ENCODE measurements around the gene GIPC2.
"Not testable (repeated sequence)": the region's sequence is repeated elsewhere in the genome, so short reads cannot be mapped to it uniquely, and the experiment has no call there.

The GIPC2 gene

DNA sequence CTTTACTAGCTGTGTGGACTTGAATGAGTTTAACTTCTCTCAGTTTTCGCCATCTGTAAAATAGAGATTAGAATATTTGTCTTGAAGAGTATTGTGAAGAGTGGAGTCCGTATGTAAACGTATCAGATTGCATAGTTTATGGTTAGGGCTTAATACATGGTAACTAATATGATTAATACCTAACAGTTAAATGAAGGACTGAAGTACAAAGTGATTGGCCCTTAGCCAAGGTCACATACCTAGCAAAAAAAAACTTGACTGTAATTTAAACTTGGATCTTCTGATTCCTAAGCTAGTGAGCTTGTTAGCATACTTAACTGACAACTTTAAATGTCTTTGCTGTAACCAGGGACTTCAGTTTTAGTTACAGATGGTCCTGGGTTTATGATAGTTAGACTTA lies 1.9 kb downstream of the GIPC2 start:
- Mint-ChIP-seq H3K27me3 (ENCODE audit: low read depth) (peaks cover 51% of the 10 kb centered on the region), H3K27ac (no peak overlapping the region), H3K4me3 (peak overlapping the region; percentile 30), H3K36me3 (ENCODE audit: low read depth) (no peaks in the 10 kb centered on the region), H3K9me3 (no peaks in the 10 kb centered on the region), H3K4me1 (ENCODE audit: low read depth) (peaks cover 13% of the 10 kb centered on the region)

DNA sequence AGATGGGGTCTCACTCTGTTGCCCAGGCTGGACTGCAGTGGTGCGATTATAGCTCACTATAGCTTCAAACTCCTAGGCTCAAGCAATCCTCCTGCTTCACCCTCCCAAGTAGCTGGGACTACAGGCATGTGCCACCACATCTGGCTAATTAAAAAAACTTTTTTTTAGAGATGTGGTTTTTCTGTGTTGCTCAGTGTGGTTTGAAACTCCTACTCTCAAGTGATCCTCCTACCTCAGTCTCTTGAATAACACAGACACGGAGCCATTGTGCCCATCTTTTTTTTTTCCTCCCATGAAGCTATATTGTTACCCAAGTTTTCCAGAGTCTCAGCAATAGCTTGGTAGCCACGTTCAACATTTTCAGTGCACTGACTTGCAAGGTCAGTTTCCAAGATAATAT lies 2.7 kb downstream of the GIPC2 start:
- H3K27me3 Mint-ChIP-seq (ENCODE audit: low read depth), result peaks cover 43% of the 10 kb centered on the region
- H3K4me3 Mint-ChIP-seq, result no peak overlapping the region
- no peak overlapping the region for H3K27ac Mint-ChIP-seq

DNA sequence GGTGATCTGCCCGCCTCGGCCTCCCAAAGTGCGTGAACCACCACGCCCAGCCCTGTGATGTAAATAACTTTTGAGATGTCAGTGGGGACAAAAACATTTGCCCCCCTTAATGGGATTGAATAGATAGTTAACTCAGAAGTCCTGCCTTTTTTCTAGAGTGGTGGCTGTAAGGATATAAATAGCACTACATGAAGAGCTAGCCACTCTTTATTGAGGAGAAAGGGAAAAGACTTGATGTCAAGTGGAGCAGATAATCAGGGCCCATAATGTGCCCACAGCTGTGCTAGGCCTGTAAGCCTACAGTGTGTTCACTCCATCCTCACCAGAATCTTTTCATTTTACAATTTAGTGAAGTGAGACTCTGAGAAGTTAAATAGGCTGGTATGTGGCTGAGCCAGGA lies 3.6 kb downstream of the GIPC2 start:
- H3K4me1 Mint-ChIP-seq (ENCODE audit: low read depth), result peaks cover 17% of the 10 kb centered on the region
- H3K27me3 Mint-ChIP-seq (ENCODE audit: low read depth), result peaks cover 36% of the 10 kb centered on the region
- no peaks in the 10 kb centered on the region for H3K9me3 Mint-ChIP-seq
- no peaks in the 10 kb centered on the region for H3K36me3 Mint-ChIP-seq (ENCODE audit: low read depth)
- no peak overlapping the region for H3K4me3 Mint-ChIP-seq
- no peak overlapping the region for H3K27ac Mint-ChIP-seq

More for the DNA sequence above, 2.7 kb downstream of the GIPC2 start:
- no peaks in the 10 kb centered on the region for H3K36me3 Mint-ChIP-seq (ENCODE audit: low read depth)
- peaks cover 17% of the 10 kb centered on the region for H3K4me1 Mint-ChIP-seq (ENCODE audit: low read depth)
- no peaks in the 10 kb centered on the region for H3K9me3 Mint-ChIP-seq

DNA sequence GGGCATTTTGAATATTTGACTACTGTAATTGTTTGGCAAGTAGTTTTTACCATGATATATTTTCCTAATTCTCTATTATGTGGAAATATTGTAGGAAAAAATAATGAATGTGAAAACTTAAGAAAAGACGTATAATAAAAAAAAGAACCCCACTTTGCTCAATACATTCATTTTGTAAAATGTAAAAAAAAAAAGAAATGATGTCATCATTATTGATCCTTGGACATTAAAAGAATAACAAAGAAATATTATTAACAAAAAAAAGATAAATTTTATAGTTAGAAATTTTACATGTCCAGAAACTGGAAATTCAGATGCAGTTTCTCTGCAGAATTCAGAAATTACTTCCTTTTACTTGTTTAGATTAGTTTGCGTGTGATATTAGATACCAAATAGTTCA lies 5.2 kb downstream of the GIPC2 start:
- H3K4me3 Mint-ChIP-seq, result no peak overlapping the region
- peaks cover 10% of the 10 kb centered on the region for H3K4me1 Mint-ChIP-seq (ENCODE audit: low read depth)
- H3K9me3 Mint-ChIP-seq, result no peaks in the 10 kb centered on the region
- H3K36me3 Mint-ChIP-seq (ENCODE audit: low read depth), result peaks cover 1% of the 10 kb centered on the region
- H3K27me3 Mint-ChIP-seq (ENCODE audit: low read depth), result peaks cover 23% of the 10 kb centered on the region
- H3K27ac Mint-ChIP-seq, result no peak overlapping the region

DNA sequence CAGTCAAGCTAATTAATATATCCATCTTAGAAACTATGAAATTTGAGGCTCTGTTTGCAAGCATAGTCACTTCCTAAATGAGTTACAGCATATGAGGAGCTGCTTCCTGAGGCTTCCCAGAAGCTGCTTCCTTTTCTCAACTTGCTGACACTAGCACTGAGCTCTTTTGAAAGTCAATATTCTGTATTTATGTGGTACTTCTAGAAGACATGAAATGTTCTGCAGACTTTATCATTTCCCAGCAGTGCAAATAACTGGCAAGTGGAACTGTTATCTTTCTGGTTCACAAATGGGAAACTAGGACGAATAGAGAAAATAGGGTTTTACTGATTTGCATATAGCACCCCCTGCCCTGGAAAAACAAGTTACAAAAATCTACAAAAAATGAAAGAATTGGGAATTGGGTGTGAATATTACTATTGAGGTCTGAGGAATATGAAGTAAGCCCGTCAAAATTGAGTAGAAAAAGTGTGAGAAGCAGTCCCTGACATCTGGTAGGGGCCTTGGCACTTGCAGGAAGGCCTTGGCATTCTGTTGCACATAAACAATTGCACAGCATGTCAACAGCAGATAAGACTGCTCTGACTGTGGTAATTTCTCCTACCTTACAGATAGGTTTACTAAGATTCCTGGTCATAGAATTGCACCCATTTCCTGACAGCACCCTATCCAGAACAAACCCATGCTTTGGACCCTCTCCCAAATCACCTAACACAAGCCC lies 7.1 kb downstream of the GIPC2 start:
- no peak overlapping the region for H3K27ac Mint-ChIP-seq
- peaks cover 16% of the 10 kb centered on the region for H3K27me3 Mint-ChIP-seq (ENCODE audit: low read depth)
- no peak overlapping the region for H3K4me3 Mint-ChIP-seq
- peaks cover 8% of the 10 kb centered on the region for H3K4me1 Mint-ChIP-seq (ENCODE audit: low read depth)
- H3K9me3 Mint-ChIP-seq, result no peaks in the 10 kb centered on the region
- H3K36me3 Mint-ChIP-seq (ENCODE audit: low read depth), result peaks cover 1% of the 10 kb centered on the region

DNA sequence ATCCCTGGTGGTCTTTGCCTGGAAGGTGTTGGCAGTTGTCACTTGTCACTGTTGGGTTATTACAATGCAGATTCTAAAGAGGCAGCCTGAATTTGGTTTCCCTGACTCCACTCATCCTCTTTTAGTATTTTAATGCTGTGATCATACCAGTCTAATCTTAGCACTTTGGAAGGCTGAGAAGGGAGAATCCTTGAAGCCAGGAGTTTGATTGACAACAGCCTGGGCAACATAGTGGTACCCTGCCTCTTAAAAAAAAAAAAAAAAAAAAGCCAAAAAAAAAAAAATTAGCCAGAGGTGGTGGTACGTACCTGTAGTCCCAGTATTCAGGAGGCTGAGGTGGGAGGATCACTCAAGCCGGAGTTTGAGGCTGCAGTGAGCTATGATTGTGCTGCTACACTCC lies 7.7 kb downstream of the GIPC2 start:
- Mint-ChIP-seq H3K27ac (no peak overlapping the region), H3K9me3 (no peaks in the 10 kb centered on the region), H3K27me3 (ENCODE audit: low read depth) (peaks cover 16% of the 10 kb centered on the region), H3K4me3 (no peak overlapping the region), H3K36me3 (ENCODE audit: low read depth) (peaks cover 1% of the 10 kb centered on the region), H3K4me1 (ENCODE audit: low read depth) (peaks cover 8% of the 10 kb centered on the region)

DNA sequence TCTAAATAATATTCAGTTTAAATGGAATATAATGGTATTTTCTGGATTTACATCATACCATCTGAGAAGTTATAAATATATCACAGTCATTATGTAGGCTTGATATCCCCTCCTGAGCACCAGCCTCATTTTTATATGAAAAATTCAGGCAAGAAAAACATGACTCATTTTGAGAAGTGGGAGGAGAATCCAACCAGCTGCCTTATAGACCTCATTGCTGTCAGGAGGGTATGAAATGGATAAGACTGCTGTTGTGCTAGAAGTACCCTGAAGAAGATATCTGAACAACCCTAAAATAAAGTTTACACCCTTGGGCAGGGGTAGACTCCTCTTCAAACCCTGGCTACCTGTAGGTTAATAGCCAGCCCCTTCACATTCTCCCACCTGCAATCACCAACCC lies 8.8 kb downstream of the GIPC2 start:
- Mint-ChIP-seq H3K9me3 (no peaks in the 10 kb centered on the region), H3K4me3 (no peak overlapping the region), H3K4me1 (ENCODE audit: low read depth) (peaks cover 7% of the 10 kb centered on the region), H3K27ac (no peak overlapping the region), H3K27me3 (ENCODE audit: low read depth) (peaks cover 19% of the 10 kb centered on the region), H3K36me3 (ENCODE audit: low read depth) (peaks cover 1% of the 10 kb centered on the region)

DNA sequence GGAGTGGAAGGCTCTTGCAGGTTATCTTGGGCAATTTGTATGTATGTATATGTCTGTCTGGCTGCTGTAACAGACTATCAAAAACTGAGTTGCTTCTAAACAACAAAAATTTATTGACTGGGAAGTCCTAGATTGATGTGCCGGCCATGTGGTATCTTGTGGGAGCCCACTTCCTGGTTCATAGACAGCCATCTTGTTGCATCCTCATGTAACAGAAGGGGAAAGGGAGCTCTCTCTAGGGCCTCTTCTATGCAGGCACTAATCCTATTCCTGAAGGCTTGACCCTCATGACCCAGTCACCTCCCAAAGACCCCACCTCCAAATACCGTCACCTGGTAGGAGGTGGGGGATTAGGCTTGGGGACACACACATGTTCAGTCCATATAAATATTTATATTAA lies 9.2 kb downstream of the GIPC2 start:
- H3K27me3 Mint-ChIP-seq (ENCODE audit: low read depth), result peaks cover 19% of the 10 kb centered on the region
- no peak overlapping the region for H3K4me3 Mint-ChIP-seq
- H3K4me1 Mint-ChIP-seq (ENCODE audit: low read depth), result peaks cover 7% of the 10 kb centered on the region
- H3K9me3 Mint-ChIP-seq, result no peaks in the 10 kb centered on the region
- no peak overlapping the region for H3K27ac Mint-ChIP-seq
- H3K36me3 Mint-ChIP-seq (ENCODE audit: low read depth), result peaks cover 1% of the 10 kb centered on the region

DNA sequence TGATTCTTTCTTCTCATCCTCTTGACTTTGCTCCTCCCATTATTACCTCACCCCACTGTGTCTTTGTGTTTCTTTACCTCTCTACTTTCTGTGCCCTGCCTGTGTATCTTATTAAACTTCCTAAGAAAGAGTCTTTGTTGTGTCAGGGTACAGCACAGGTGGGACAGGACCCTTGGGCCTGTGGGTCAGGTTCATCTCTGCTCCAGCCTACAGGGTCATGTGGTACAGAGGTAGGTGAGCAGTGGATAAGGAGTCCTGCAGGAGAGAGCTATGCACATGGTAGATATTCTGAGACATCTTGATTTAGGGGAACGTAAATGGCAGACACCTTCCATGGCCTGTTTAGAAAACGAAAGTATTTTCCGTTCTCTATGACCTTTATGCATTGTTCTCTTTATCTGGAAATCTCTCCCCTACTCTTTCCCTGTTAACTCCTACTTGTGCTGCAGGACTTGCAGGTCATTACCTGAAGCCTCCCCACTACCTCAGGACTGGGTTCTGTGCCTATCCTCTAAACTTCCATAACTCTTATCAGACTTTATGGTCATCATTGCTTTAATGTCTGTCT lies 9.9 kb downstream of the GIPC2 start:
- peaks cover 1% of the 10 kb centered on the region for H3K36me3 Mint-ChIP-seq (ENCODE audit: low read depth)
- H3K4me3 Mint-ChIP-seq, result no peak overlapping the region
- peaks cover 7% of the 10 kb centered on the region for H3K4me1 Mint-ChIP-seq (ENCODE audit: low read depth)
- H3K27ac Mint-ChIP-seq, result no peak overlapping the region
- H3K27me3 Mint-ChIP-seq (ENCODE audit: low read depth), result peaks cover 24% of the 10 kb centered on the region
- H3K9me3 Mint-ChIP-seq, result no peaks in the 10 kb centered on the region

DNA sequence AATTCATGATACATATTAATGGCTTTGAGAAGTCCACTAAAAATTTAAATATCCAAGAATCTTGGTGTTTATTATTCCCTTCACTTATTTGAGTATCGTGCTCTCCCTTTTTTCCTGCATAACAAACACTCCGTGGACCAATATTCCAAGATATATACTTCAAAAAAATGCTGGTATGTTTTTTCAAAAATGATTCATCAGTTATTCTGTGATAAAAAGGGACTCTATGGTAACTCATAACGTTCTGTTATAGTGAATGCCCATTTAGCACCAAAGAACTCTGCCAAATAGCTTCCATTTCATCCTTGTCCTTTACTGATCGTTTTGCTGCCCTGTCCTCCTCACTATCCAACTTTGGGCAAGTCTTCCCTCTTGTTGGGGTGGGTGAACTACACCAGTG lies 12.9 kb downstream of the GIPC2 start:
- no peak overlapping the region for H3K4me3 Mint-ChIP-seq
- H3K27me3 Mint-ChIP-seq (ENCODE audit: low read depth), result peaks cover 24% of the 10 kb centered on the region
- no peak overlapping the region for H3K27ac Mint-ChIP-seq
- no peaks in the 10 kb centered on the region for H3K9me3 Mint-ChIP-seq
- peaks cover 4% of the 10 kb centered on the region for H3K4me1 Mint-ChIP-seq (ENCODE audit: low read depth)
- H3K36me3 Mint-ChIP-seq (ENCODE audit: low read depth), result peaks cover 1% of the 10 kb centered on the region

DNA sequence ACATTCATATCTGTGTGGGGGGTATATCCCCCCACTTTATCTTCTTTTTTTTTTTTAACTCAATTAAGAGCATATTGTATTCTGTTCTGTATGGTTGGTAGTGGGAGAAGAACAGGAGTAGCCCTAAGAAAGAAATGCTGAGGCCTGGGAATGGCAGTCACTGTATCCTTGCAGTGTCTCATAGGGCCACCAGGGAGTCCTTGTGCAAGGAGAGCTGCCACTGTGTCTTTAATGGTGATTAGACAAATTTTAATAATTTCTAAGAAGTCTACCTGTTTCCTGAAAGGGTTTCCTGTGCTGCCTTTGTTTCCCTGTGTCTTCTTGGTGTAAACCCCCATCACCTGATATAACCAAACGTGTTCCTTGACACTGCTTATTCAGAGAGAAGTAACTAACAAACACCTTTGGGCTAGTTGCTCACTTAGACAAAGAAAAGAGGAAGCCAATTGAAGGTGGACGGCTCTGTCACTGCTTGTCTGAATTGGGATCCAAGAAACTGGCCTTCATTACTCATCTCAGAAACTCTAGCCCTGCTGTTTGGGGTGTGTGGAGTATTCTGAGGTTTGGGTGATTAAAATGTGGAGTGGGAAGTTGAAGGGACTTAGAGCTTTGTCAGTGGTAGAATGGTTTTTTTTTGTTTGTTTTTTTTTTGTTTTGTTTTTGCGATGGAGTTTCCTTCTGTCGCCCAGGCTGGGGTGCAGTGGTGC lies 15.2 kb downstream of the GIPC2 start:
- Mint-ChIP-seq H3K27ac (no peak overlapping the region), H3K4me3 (no peak overlapping the region), H3K36me3 (ENCODE audit: low read depth) (no peaks in the 10 kb centered on the region), H3K4me1 (ENCODE audit: low read depth) (peaks cover 1% of the 10 kb centered on the region), H3K27me3 (ENCODE audit: low read depth) (peaks cover 35% of the 10 kb centered on the region), H3K9me3 (no peaks in the 10 kb centered on the region)

DNA sequence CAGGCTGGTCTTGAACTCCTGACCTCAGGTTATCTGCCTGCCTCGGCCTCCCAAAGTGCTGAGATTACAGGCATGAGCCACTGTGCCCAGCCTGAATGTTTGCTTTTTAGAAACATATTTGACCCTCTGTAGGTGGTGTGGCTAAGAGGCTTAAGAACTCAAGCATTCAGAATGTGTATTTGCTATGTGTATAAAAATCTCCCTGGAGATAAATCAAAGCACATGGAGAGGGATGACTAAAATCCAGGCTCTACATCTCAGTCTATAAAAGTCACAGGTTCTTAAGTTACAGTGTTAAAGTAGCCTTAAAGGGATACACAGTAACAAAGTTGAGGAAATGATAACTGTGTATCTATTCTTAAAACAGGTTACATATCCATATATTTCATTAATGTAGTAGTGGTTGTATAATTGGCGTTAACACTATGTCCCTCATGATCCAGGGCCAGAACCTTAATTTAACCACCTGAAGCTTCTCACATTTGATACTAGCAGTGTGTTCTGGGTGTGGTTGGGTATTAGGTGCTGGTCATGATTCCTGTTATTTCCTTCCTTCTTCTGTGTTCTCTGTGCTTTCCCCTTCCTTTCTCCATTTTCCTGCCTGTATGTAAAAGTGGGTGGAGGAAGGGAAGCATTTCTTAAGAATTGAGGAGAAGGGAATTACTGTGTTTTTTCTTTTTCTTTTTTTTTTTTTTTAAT lies 16.2 kb downstream of the GIPC2 start:
- no peaks in the 10 kb centered on the region for H3K36me3 Mint-ChIP-seq (ENCODE audit: low read depth)
- peaks cover 1% of the 10 kb centered on the region for H3K4me1 Mint-ChIP-seq (ENCODE audit: low read depth)
- no peak overlapping the region for H3K4me3 Mint-ChIP-seq
- peaks cover 33% of the 10 kb centered on the region for H3K27me3 Mint-ChIP-seq (ENCODE audit: low read depth)
- H3K27ac Mint-ChIP-seq, result no peak overlapping the region
- no peaks in the 10 kb centered on the region for H3K9me3 Mint-ChIP-seq

DNA sequence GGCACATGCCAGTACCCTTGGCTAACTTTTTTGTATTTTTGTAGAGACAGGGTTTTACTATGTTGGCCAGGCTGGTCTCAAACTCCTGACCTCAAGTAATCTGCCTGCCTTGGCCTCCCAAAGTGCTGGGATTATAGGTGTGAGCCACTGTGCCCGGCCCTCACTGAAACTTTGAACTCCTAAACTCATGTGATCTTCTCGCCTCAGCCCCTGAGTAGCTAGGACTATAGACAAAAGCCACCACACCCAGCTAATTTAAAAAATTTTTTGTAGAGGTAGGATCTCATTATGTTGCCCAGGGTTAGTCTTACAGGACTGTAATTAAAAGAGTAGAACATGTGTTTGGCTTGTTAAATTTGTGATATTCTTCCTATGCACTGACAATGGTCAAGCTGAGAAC lies 19.1 kb downstream of the GIPC2 start:
- not testable (repeated sequence) for H3K4me1 Mint-ChIP-seq (ENCODE audit: low read depth); H3K36me3 Mint-ChIP-seq (ENCODE audit: low read depth); H3K27ac Mint-ChIP-seq; H3K4me3 Mint-ChIP-seq; H3K9me3 Mint-ChIP-seq
- H3K27me3 Mint-ChIP-seq (ENCODE audit: low read depth), result peaks cover 34% of the 10 kb centered on the region

DNA sequence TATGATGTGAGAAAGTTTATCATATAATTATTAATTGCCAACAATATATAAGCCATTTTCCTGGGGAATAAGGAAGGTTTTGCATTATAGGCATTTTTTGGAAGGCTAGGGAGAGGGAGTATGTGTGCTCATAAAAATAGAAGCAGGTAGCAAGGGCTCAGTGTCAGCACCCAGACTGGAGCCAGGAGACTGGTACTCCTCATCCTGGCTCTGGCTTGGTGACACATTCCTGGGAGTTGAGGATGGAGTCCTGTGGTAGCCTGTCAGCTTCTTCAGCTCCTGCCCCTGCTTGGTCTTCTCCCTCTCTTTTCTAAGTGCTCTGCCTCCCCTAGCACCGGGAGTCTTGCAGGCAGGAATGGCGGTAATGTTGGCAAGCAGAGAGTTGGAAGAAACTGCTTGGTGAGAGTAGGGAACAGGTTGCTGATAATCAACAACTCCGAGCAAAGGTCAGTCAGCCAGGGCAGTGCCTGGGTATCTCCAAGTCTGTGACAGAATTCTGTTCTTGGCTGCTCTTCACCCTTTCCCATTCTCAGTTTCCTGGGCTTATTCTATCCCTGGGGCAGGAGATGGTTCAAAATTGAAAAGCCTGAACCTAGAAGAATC lies 23.0 kb downstream of the GIPC2 start:
- H3K9me3 Mint-ChIP-seq, result no peaks in the 10 kb centered on the region
- H3K36me3 Mint-ChIP-seq (ENCODE audit: low read depth), result no peaks in the 10 kb centered on the region
- no peak overlapping the region for H3K27ac Mint-ChIP-seq
- H3K4me1 Mint-ChIP-seq (ENCODE audit: low read depth), result no peaks in the 10 kb centered on the region
- H3K27me3 Mint-ChIP-seq (ENCODE audit: low read depth), result peaks cover 37% of the 10 kb centered on the region
- no peak overlapping the region for H3K4me3 Mint-ChIP-seq

Data from T-helper 1 cell treated with Interleukin-12 subunit alpha and Interleukin-12 subunit beta and Interleukin-4 antibody, amounts not matched to agents 30 μg/mL and 1 μg/mL, for 36 hours (primary cell).